HepG2 (cell line): ENCODE measurements around the gene VAMP5. TPM values are rescaled to one million over a fixed set of nuclear protein-coding genes. Genes with fewer than 3 reads are reported as not detected.
A peak's percentile ranks its signal among the peaks of the same experiment; 100 is the strongest.

Experiments used
- AGO1 ChIP-seq: fragments of 200-400 bp; formaldehyde crosslinking; IDR thresholded peaks from 2 replicates; pipeline ENCODE4 v1.6.1; 2017; ENCODE audit warnings: mild to moderate bottlenecking, low read depth, low read length, moderate library complexity; ENCODE audit not compliant: poor library complexity, severe bottlenecking
- CBFB ChIP-seq: sonication (generic); formaldehyde crosslinking; IDR thresholded peaks from 2 replicates; pipeline ENCODE4 v1.4.0; 2020; ENCODE audit warnings: missing genetic modification reagents
- DNMT1 ChIP-seq: sonication (generic); formaldehyde crosslinking; IDR thresholded peaks from 2 replicates; pipeline ENCODE4 v1.5.1; 2020; ENCODE audit warnings: mild to moderate bottlenecking, missing genetic modification reagents
- ELF4 ChIP-seq: sonication (generic); formaldehyde crosslinking; IDR thresholded peaks from 2 replicates; pipeline ENCODE4 v1.5.0; 2020; ENCODE audit warnings: missing genetic modification reagents, mild to moderate bottlenecking, moderate library complexity, borderline replicate concordance
- KLF9 ChIP-seq: IDR thresholded peaks from 2 replicates; pipeline ENCODE4 v1.6.1; 2016; ENCODE audit warnings: low read depth
- ONECUT2 ChIP-seq: sonication (generic); formaldehyde crosslinking; IDR thresholded peaks from 2 replicates; pipeline ENCODE4 v1.4.0; 2020; ENCODE audit warnings: missing genetic modification reagents
- SRY ChIP-seq: sonication (generic); formaldehyde crosslinking; IDR thresholded peaks from 2 replicates; pipeline ENCODE4 v1.8.0; 2022; ENCODE audit warnings: mild to moderate bottlenecking, missing genetic modification reagents
- SUZ12 ChIP-seq: fragments of 150-350 bp; IDR thresholded peaks from 2 replicates; pipeline ENCODE4 v1.6.1; 2014; ENCODE audit warnings: low read depth, low read length
- TARDBP ChIP-seq: sonication (generic); formaldehyde crosslinking; IDR thresholded peaks from 2 replicates; pipeline ENCODE4 v1.8.0; 2022; ENCODE audit warnings: mild to moderate bottlenecking, missing genetic modification reagents
- TMF1 ChIP-seq: sonication (generic); formaldehyde crosslinking; IDR thresholded peaks from 2 replicates; pipeline ENCODE4 v1.8.1; 2022; ENCODE audit warnings: low read depth, missing genetic modification reagents
- TOPORS ChIP-seq: sonication (generic); formaldehyde crosslinking; IDR thresholded peaks from 2 replicates; pipeline ENCODE4 v1.8.0; 2023; ENCODE audit warnings: mild to moderate bottlenecking, missing genetic modification reagents
- ZNF136 ChIP-seq: sonication (generic); formaldehyde crosslinking; IDR thresholded peaks from 2 replicates; pipeline ENCODE4 v1.8.1; 2022; ENCODE audit warnings: low read depth, mild to moderate bottlenecking, moderate library complexity, missing genetic modification reagents
- ZNF143 ChIP-seq: sonication (generic); formaldehyde crosslinking; IDR thresholded peaks from 2 replicates; pipeline ENCODE4 v1.4.0; 2020; ENCODE audit warnings: missing genetic modification reagents
- ZNF160 ChIP-seq: sonication (generic); formaldehyde crosslinking; IDR thresholded peaks from 2 replicates; pipeline ENCODE4 v1.8.0; 2022; ENCODE audit warnings: mild to moderate bottlenecking, inconsistent platforms, missing genetic modification reagents
- ZNF333 ChIP-seq: sonication (generic); formaldehyde crosslinking; IDR thresholded peaks from 2 replicates; pipeline ENCODE4 v1.4.0; 2020; ENCODE audit warnings: mild to moderate bottlenecking, missing genetic modification reagents, borderline replicate concordance
- ZNF468 ChIP-seq: sonication (generic); formaldehyde crosslinking; IDR thresholded peaks from 2 replicates; pipeline ENCODE4 v1.8.0; 2022; ENCODE audit warnings: mild to moderate bottlenecking, moderate library complexity, missing genetic modification reagents
- ZNF615 ChIP-seq: sonication (generic); formaldehyde crosslinking; IDR thresholded peaks from 2 replicates; pipeline ENCODE4 v1.5.0; 2020; ENCODE audit warnings: mild to moderate bottlenecking, missing genetic modification reagents, borderline replicate concordance
- ZNF850 ChIP-seq: sonication (generic); formaldehyde crosslinking; conservative IDR thresholded peaks from 2 replicates; pipeline ENCODE4 v1.9.0; 2021; ENCODE audit warnings: mild to moderate bottlenecking, missing genetic modification reagents
- polyA plus RNA-seq, 8 experiments: library from polyadenylated mRNA; depleted of rRNA in 3 of 8; stranded (reverse) in 7 of 8; unstranded in 1 of 8; fragments of >200 nt; fragmentation: Illumina TruSeq in 4 of 8; extraction: Trizol in 4 of 8; gene quantifications; 2 replicates each; pipeline versions ENCODE4 v1.2.1 to v1.2.3, GENCODE V29; 2011 to 2016; ENCODE audit warnings: low read depth in 4 of 8, missing spikeins in 1 of 8, mixed read lengths in 1 of 8; ENCODE audit not compliant: insufficient read depth in 1 of 8
- total RNA-seq, 5 experiments: library from RNA; depleted of rRNA; stranded (reverse); fragments of >200 nt; fragmentation: Illumina TruSeq; extraction: Trizol; gene quantifications; 2 replicates each; pipeline ENCODE4 v1.2.3, GENCODE V29; 2016; ENCODE audit warnings: low read depth in 1 of 5
- TF ChIP-seq, protein P1 (sequence below): sonication (generic); formaldehyde crosslinking; IDR thresholded peaks from 2 replicates; pipeline ENCODE4 v1.4.0; 2020; ENCODE audit warnings: missing genetic modification reagents
- TF ChIP-seq, protein P2 (sequence below): sonication (generic); formaldehyde crosslinking; IDR thresholded peaks from 2 replicates; pipeline ENCODE4 v1.8.0; 2022; ENCODE audit warnings: low read depth, missing genetic modification reagents
- TF ChIP-seq, protein P3 (sequence below): sonication (generic); formaldehyde crosslinking; IDR thresholded peaks from 2 replicates; pipeline ENCODE4 v1.4.0; 2020; ENCODE audit warnings: mild to moderate bottlenecking, missing genetic modification reagents
- TF ChIP-seq, protein P4 (sequence below): sonication (generic); formaldehyde crosslinking; IDR thresholded peaks from 2 replicates; pipeline ENCODE4 v1.8.0; 2022; ENCODE audit warnings: mild to moderate bottlenecking, missing genetic modification reagents; ENCODE audit not compliant: insufficient replicate concordance

The VAMP5 gene
- total and polyA plus RNA-seq, 2 of the 13 experiments (the other 11 are each of a cell fraction or from before 2014, with no cell fraction given), result 7.2 to 56.7 TPM

DNA sequence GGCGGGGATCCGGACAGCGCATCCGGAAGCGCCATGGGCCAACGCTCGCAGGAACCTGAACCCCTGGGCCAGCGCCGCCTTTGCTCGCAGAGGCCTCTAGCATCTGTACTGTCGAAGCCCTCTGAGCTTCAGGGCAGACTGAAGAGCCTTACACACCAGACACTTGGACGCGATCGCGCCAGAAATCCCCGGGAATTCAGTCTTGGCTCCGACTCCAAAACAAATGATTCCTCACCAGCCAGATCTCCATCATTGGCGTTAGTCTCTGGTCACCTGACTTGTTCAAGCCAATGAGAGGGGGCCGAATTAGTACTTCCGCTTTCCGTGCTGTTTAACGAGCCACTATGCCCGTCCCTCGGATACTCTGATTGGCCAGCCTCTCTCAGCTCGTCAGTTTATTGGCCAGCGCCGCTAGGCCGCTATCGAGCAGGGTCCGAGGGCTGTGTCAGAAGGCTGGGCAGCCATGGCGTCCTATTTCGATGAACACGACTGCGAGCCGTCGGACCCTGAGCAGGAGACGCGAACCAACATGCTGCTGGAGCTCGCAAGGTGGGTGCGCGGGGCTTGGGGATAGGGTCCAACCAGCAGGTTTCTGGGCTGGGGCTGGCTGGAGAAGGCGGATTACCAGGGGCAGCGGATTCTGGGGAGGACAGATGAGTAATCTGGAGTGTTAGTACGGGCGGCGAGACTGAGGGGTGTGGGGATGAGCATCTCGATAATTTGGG is 11.2 kb downstream of the VAMP5 start, which contains the start of gene RNF181 (continued):
- TF ChIP-seq, protein P1, sequence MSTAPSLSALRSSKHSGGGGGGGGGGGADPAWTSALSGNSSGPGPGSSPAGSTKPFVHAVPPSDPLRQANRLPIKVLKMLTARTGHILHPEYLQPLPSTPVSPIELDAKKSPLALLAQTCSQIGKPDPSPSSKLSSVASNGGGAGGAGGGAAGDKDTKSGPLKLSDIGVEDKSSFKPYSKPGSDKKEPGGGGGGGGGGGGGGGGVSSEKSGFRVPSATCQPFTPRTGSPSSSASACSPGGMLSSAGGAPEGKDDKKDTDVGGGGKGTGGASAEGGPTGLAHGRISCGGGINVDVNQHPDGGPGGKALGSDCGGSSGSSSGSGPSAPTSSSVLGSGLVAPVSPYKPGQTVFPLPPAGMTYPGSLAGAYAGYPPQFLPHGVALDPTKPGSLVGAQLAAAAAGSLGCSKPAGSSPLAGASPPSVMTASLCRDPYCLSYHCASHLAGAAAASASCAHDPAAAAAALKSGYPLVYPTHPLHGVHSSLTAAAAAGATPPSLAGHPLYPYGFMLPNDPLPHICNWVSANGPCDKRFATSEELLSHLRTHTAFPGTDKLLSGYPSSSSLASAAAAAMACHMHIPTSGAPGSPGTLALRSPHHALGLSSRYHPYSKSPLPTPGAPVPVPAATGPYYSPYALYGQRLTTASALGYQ (CRISPR knock-in tag), result peak; percentile 39; the same call in 1 of the 2 replicates
- TF ChIP-seq DNMT1 (CRISPR knock-in tag), result no peak; the same call in 1 of the 2 replicates
- TF ChIP-seq, protein P2, sequence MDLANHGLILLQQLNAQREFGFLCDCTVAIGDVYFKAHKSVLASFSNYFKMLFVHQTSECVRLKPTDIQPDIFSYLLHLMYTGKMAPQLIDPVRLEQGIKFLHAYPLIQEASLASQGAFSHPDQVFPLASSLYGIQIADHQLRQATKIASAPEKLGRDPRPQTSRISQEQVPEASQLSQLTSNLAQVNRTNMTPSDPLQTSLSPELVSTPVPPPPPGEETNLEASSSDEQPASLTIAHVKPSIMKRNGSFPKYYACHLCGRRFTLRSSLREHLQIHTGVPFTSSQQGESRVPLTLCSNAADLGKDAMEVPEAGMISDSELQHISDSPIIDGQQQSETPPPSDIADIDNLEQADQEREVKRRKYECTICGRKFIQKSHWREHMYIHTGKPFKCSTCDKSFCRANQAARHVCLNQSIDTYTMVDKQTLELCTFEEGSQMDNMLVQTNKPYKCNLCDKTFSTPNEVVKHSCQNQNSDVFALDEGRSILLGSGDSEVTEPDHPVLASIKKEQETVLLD, result peak; percentile 44; the same call in 1 of the 2 replicates
- peak; percentile 5; the same call in 1 of the 2 replicates for TF ChIP-seq TMF1 (CRISPR knock-in tag)
- TF ChIP-seq TARDBP (CRISPR knock-in tag), result peak; percentile 78
- TF ChIP-seq ZNF468, result 0 out of 2 replicates have a peak, but pooled peaks have one; percentile 61
- TF ChIP-seq, protein P3, sequence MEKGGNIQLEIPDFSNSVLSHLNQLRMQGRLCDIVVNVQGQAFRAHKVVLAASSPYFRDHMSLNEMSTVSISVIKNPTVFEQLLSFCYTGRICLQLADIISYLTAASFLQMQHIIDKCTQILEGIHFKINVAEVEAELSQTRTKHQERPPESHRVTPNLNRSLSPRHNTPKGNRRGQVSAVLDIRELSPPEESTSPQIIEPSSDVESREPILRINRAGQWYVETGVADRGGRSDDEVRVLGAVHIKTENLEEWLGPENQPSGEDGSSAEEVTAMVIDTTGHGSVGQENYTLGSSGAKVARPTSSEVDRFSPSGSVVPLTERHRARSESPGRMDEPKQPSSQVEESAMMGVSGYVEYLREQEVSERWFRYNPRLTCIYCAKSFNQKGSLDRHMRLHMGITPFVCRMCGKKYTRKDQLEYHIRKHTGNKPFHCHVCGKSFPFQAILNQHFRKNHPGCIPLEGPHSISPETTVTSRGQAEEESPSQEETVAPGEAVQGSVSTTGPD (CRISPR knock-in tag), result no peak
- no peak for TF ChIP-seq SUZ12
- no peak; the same call in 1 of the 2 replicates for TF ChIP-seq KLF9 (CRISPR knock-in tag)
- no peak for TF ChIP-seq ONECUT2 (CRISPR knock-in tag)
- TF ChIP-seq TOPORS, result peak; percentile 76; the same call in 1 of the 2 replicates
- no peak; the same call in none of the 2 replicates for TF ChIP-seq ZNF333 (CRISPR knock-in tag)
- no peak for TF ChIP-seq ZNF850 (CRISPR knock-in tag)
- TF ChIP-seq ELF4 (CRISPR knock-in tag), result peak; percentile 98
- peak; percentile 97 for TF ChIP-seq AGO1
- TF ChIP-seq, protein P4, sequence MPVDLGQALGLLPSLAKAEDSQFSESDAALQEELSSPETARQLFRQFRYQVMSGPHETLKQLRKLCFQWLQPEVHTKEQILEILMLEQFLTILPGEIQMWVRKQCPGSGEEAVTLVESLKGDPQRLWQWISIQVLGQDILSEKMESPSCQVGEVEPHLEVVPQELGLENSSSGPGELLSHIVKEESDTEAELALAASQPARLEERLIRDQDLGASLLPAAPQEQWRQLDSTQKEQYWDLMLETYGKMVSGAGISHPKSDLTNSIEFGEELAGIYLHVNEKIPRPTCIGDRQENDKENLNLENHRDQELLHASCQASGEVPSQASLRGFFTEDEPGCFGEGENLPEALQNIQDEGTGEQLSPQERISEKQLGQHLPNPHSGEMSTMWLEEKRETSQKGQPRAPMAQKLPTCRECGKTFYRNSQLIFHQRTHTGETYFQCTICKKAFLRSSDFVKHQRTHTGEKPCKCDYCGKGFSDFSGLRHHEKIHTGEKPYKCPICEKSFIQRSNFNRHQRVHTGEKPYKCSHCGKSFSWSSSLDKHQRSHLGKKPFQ (CRISPR knock-in tag), result peak; percentile 89
- peak; percentile 78 for TF ChIP-seq ZNF160 (CRISPR knock-in tag)
- TF ChIP-seq ZNF136, result no peak; the same call in 1 of the 2 replicates
- TF ChIP-seq ZNF615 (CRISPR knock-in tag), result no peak
- TF ChIP-seq ZNF143, result no peak
- TF ChIP-seq CBFB (CRISPR knock-in tag), result 0 out of 2 replicates have a peak, but pooled peaks have one; percentile 37
- peak; percentile 83; the same call in 1 of the 2 replicates for TF ChIP-seq SRY (CRISPR knock-in tag)
